GM18519 (cell line): Measurements from ENCODE around the gene CHMP3.
"Not testable (repeated sequence)": the region's sequence is repeated elsewhere in the genome, so short reads cannot be mapped to it uniquely, and the experiment has no call there.

Experiments used
- ATAC-seq: cut with Tn5 transposase; IDR thresholded peaks from one replicate; pipeline ENCODE4 v1.9.1; 2021; ENCODE audit warnings: mild to moderate bottlenecking, moderate library complexity; ENCODE audit not compliant: unreplicated experiment, low FRiP score

The CHMP3 gene

DNA sequence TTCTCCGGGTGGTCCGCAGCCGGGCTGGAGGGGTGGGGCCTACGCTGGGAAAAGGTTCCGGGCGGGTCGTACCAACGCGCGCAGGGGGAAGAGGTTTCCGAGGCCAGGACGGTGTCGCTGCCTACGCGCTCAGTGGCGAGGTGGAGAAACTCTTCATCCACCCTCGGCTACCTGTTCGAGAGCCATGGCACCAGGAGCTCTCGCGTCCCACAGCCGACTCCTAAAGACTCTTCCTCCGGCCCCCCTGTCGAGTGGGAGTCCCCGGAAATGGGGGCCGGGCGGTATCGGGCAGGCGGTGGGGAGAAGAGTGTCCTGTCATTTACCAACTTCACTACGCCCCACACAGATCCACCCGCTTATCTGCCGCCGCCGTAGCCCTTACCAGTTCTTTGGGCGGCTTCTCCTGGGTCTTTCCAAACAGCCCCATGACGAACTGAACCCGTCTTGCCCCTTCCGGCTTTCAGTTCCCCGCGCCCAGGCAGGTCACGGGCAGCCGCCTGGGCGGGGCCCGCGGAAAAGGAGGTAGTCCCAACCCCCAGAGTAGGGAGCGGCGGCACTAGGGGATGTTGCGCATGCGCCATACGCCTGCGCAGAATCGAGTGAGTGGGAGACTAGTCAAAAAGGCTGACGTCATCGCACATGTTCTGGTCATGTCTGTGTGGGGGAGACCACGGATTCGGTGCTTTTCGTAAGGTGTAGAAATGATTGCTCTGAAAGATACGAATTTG is at the start of gene CHMP3:
CHMP3 (minus strand) TSS at position 522 of the 728 bp plus-strand sequence; CDS start at position 427, 95 bp downstream.
- peak; percentile 86 for ATAC-seq

DNA sequence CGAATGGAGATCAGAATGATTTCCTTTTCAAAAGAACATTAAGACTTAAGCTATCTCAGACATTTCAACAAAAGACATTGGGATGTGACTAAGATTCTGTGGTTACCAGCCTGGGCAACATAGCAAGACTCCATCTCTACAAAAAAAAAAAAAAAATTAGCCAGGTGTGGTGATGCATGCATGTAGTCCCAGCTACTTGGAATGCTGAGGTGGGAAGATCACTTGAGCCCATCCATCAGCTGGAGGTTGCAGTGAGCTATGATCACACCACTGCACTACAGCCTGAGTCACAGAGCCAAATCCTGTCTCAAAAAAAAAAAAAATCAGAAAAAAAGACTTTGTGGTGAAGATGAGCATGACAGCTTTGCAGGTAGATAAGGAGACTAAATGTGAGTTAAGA is 47.6 kb upstream of the CHMP3 start:
- ATAC-seq = no peak

DNA sequence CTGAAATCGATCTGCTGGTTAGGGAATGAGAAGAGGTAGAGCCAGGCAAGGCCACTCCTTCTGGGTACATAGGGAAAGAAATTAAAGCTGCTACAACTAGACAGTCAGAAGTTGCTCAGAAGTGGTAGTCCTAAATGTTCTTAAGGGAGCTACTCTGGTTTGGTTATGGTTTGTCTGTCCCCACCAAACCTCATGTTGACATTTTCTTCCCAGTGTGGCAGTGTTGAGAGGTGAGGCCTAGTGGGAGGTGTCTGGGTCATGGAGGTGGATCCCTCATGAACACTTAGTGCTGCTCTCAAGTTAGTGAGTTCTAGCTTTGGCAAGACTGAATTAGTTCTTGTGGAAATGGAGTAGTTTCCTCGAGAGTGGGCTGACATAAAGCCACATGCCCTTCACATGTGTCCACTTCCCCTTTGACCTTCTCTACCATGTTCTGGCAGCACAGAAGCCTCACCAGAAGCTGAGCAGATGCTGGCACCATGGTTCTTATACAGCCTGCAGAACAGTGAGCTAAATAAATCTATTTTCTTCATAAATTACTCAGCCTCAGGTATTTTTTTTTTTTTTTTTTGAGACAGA is 45.7 kb upstream of the CHMP3 start:
- ATAC-seq = no peak

DNA sequence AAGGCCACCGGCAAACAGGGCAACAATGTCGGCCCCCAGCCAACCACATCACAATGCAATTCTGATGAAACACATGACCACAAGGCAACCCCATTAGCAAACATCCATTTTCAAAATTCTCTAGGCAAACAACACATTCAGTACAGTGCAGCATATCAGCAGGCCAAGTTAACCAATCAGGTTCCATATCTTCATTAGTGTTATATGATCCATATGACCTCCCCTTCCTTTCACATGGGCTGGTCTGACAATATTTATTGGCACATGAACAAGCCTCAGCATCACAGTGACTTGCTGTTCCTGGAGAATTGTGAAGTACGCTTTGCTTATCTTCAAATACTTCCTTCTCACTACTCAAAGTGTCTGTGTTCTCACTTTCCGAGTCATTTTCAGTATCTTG is 40.7 kb upstream of the CHMP3 start:
- ATAC-seq = no peak

DNA sequence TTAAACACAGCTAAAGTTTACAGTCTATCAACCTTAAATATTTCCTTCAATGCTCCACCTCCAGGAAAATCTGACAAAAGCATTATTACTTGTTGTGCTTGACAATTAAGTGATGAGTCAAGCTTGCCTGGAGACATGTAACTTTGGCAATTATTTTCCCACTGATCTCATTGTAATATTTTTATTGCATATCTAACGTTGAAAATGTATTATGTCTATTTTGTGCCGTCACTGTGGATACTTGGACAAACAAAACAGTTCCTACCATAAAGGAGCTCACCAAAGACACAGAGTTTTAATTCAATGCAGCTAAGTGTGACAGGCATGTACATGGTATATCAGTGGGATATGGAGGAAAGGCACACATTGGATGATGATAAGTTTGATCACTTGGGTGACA is 35.7 kb upstream of the CHMP3 start:
- no peak for ATAC-seq

DNA sequence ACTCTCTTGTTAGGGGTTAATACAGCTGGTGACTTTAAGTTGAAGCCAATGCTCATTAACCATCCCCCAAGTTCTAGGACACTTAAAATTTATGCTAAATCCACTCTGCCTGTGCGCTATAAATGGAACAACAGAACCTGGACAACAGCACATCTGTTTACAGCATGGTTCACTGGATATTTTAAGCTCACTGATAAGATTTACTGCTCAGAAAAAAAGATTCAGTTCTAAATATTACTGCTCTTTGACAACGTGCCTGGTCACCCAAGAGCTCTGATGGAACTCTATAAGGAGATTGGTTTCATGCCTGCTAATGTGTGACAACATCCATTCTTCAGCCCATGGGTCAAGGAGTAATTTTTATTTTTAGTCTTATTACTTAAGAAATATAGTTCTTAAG is 32.9 kb upstream of the CHMP3 start:
- no peak for ATAC-seq

DNA sequence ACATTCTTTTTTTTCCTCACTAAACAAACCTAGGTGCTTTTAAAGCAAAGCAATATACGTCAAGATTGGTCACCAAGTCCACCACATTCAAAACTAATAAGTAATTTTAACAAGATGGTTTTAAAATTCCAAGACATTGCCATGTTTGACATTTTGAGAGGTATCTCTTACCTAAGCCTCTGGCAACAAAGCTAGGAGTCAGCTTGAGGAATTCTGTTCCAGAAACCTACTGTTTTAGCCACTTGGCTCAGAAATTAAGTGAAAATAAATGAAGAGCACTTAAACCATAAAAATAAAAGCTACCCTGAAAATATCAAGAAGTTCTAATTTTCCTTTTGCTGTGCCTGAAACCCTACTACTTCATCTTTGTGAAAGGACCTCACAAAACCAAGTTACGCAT is 30.0 kb upstream of the CHMP3 start:
- ATAC-seq = no peak

DNA sequence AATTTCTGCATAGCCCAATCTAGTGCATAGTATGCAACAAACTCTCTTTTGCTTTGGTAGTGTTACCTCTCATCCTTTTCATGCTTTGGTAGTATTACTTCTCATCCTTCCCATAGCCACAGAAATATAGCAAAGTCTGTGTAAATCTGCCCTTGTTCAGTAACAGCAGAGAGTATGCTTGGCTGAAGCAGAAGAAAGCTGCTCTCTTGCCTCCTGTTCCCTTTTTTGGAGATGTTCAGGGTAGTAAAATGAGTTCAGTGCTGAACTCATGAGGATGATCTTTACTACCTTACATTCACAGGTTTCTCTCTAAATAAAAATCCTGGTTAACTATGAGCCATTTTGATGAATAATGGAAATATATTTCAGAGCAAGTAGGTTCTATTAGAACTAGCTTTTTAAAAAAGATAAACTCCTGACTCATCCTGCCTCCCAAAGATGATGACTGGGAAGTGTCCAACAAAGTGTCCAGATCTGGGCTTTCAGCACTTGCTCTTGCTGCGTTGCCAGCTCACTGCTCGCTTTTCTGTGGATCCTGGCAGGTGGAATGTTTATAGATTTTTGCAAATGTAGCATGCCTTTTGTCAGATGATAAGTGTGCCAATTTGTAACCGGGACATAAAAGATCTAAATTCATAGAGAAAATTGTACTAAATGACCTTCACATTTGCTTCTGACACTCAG is 29.4 kb upstream of the CHMP3 start:
- no peak for ATAC-seq

DNA sequence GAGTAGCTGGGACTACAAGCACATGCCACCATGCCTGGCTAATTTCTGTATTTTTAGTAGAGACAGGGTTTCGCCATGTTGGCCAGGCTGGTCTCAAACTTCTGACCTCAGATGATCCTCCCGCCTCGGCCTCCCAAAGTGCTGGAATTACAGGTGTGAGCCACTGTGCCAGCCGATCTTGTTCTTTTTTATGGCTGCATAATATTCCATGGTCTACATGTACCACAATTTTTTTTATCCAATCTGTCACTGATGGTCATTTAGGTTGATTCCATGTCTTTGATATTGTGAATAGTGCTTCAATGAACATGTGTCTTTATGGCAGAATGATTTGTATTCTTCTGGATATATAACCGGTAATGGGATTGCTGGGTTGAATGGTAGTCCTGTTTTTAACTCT is 26.5 kb upstream of the CHMP3 start:
- not testable (repeated sequence) for ATAC-seq

DNA sequence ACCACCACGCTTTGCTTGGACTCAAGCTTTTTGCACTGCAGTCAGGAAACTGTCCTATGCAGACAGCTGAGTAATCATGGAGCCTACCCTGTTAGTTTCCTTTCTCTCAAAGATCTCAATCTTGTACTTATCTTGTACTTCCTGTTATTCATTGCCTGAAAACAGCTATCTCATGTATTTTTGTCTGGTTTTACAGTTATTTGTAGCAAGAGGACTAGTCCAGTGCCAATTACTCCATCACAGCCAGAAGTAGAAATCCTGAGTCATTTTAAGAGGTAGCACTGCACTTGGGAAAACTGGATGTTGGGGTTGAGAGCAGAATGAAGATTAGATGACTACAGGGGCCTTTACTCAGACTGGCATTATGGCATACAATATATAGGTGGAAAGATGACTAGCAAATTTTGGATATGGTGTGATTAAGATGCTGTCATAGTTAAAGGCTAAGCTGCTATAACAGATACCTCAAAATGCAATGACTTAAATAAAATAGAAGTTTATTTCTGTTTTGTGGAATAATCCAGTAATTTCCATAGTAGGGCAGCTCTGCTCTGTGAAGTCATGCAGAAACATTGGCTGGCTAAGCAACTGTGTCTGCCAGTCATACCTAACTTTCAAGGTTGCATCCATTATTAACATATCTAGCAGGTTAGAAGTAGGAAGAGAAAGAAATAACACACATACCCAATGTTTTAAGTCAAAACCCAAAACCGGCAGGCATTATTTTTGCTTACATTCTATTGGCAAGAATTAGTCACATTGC is 21.1 kb upstream of the CHMP3 start:
- no peak for ATAC-seq

DNA sequence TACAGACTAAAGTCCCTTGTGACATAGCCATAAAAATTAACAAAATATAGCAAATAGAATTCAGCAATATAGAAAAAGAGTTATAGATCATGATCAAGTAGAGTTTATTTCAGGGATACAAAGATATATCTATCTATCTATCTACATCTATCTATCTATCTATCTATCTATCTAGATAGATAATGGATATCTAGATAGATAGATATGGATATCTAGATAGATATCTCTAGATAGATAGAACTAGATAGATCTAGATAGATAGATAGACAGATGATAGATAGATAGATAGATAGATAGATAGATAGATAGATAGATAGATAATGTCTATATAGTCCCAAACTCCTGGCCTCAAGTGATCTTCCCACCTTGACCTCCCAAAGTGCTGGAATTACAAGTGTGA is 17.3 kb upstream of the CHMP3 start:
- no peak for ATAC-seq

DNA sequence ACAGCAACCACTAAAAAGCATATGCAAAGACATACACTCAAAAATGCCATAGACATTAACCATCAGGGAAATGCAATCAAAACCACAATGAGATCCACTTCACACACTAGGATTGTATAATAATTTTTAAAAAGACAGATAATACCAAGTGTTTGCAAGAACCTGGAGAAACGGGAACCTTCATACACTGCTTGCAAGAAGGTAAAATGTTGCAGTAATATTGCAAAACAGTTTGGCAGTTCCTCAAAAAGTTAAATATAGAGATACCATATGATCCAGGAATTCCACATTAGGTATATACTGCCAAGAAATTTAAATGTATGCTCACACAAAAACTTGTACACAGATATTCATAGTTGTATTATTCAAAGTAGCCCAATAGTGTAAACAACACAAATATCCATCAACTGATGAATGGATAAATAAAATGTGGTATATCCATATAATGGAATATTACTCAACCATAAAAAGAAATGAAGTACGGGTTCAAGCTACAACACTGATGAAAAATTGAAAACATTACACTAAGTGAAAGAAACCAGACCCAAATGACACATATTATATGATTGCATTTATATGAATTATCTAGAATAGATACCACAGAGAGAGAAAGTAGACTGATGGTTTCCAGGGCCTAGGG is 14.7 kb upstream of the CHMP3 start:
- ATAC-seq = no peak

DNA sequence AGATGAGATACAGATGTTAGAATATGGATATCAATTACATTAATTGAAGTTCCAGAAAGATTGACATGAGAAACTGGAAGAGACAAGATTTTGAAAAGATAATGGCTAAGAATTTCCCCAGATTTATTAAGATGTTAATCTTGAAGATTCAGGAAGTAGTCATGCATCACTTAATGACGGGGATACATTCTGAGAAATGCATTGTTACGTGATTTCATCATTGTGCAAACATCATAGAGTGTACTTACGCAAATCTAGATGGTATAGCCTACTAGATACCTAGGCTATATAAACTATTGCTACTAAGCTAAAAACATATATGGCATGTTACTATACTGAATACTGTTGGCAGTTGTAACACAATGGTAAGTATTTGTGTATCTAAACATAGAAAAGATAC is 6.8 kb upstream of the CHMP3 start:
- no peak for ATAC-seq

DNA sequence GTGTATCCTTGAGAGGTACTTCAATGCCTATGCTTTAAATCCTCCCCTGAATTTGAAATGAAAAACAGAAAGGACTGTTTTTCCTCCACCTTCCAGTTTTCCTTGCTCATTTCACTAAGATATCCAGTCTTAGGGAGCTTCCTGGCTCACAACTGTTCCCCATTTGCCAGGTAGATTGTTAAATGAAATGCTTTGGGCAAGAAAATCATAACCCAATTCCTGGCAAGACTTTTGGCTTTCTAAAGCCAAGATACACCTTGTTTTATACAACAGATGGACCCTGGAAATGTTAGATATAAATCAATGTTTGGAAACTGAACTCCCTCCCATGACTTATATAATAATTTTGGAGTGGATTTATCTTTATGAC is 3.6 kb upstream of the CHMP3 start:
- no peak for ATAC-seq

DNA sequence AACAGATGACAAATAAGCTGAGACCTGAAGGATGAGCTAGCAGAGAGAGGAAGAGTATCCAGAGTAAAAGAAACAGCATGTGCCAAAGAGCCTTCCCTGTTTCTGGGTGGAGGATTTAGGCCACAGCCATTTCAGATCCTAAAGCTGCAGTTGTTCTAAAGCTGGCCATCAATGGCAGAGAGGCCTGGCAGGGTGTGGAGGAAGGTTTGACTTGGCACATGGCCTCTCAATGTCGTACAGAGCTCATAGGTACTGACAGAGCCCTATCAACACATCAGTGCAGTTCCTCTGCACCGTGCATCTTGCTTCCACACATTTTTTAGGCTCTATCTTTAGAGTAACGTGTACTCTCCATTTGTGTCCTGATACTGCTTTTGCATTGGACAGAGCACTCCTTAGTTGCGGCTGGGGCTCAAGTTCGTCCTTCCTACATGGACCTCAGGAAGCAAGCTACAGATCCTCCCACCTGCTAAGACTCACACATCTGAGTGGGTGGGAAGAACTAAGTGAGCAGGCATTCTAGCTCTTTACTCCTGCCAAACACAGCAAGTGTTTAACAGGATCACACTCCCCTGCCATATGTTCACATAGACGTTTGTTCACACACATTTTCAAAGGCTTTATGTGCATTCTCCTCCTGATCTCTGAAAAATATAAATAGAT is 3.0 kb upstream of the CHMP3 start:
- no peak for ATAC-seq

DNA sequence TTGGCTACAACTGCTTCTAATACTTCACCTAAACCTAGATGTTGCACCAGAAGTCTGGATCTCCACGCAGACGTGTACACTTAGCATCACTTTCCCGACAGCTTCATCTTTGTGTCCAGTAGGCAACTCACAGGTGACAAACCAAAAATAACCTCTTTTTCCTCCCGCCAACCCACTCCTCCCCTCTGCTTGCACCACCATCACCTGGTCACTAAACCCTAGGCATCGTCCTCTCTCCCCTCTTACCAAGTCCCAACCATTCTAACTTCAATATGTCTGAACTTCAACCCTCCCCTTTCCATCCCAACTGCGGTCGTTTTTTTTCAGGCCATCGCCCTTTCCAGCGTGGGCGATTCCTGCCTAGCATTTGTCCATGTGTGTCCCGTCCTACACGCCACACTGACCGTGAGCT is 413 bp upstream of the CHMP3 start:
- no peak for ATAC-seq

DNA sequence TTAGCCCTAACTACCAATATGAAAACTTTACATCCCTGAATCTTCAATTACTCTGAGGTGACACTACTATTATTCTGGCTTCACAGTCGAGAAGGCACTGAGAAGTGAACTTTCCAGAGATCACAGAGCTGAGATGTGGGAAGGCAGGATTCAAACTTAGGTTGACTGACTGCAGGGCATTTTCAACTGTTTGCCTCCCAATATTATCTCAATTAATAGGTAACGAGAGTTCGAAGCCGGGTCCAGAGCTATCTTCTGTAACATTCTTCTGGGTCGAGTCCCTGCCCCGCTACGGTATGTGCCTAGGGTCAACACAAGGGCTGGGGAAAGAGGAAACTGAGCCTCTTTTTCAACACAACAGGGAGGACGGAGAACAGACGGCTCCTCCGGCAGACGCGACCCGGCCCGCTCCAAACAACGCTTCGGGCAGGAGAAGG is 740 bp downstream of the CHMP3 start:
- no peak for ATAC-seq

DNA sequence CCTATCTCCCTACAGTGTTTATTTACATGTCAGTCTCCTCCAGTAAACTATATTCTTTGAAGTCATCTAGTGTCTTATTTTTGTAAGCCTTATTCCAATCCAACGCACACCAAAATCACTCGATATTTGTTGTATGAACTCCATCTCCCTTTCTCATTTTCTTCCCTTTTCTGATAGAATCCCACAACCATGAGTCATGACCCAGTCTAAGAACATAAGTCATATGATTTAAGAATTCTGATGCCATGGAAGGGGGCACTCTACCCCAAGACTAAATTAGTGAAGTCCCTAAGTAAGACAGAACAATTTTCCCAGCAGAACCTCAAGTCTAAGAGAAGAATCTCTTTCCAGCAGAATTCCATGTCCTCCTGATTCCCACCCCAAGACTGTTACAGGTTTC is 5.4 kb downstream of the CHMP3 start:
- no peak for ATAC-seq

DNA sequence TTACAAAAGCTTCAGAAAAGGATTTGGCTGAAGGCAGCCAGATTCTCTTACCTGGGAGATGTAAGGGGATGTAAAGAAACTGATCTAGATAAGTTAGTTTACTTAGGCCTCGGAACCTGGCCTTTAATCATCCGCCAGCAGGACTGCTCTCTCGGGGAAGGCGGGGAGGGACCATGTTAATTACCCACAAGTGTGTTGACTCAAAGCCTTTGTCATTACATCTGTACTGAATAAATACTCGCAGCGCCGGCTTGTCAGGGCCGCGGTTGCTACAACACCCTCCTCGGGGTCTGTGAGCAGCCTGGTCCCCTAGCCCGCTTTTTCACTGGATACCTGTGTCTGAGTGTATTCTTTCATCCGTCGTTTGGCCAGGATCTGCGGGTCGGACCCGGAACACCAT is 6.7 kb downstream of the CHMP3 start:
- ATAC-seq = no peak

DNA sequence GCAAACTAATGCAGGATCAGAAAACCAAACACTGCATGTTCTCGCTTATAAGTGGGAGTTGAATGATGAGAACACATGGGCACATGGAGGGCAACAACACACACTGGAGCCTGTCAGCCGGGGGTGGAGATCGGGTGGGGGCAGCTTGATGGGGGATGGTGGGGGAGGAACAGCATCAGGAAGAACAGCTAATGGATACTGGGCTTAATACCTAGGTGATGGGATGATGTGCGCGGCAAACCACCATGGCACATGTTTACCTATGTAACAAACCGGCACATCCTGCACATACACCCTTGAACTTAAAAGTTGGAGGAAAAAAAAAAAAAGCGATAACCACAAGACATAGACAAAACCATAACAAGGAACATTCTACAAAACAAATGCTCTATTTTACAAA is 10.4 kb downstream of the CHMP3 start:
- no peak for ATAC-seq
